GM12891 (cell line): ENCODE measurements around the gene CDYL.

Experiments
- DNase-seq: peaks from one replicate; pipeline ENCODE4 v3.0.0; 2011; ENCODE audit warnings: low spot score; ENCODE audit not compliant: insufficient read length
- FAIRE-seq: peaks from 2 replicates; lab custom pipeline; 2011; peaks lifted over from hg19 to GRCh38; lab: Jason Lieb, UNC
- PAX5 ChIP-seq: IDR thresholded peaks from 2 replicates; pipeline ENCODE4 v1.6.1; 2011; ENCODE audit warnings: low read length, moderate library complexity, mild to moderate bottlenecking; ENCODE audit not compliant: insufficient read depth, severe bottlenecking
- POLR2A ChIP-seq: IDR thresholded peaks from 2 replicates; pipeline ENCODE4 v1.6.1; 2011; ENCODE audit warnings: low read depth, low read length, control low read depth
- POLR2AphosphoS5 ChIP-seq: IDR thresholded peaks from 2 replicates; pipeline ENCODE4 v1.6.1; 2011; ENCODE audit warnings: low read depth, low read length, control low read depth
- POU2F2 ChIP-seq: IDR thresholded peaks from 2 replicates; pipeline ENCODE4 v1.6.1; 2011; ENCODE audit warnings: low read depth, mild to moderate bottlenecking, control low read depth, low read length, moderate library complexity
- SPI1 ChIP-seq: IDR thresholded peaks from 2 replicates; pipeline ENCODE4 v1.6.1; 2011; ENCODE audit warnings: low read depth, low read length, control low read depth
- TAF1 ChIP-seq: IDR thresholded peaks from 2 replicates; pipeline ENCODE4 v1.6.1; 2011; ENCODE audit warnings: low read depth, low read length, control low read depth

The CDYL gene

DNA sequence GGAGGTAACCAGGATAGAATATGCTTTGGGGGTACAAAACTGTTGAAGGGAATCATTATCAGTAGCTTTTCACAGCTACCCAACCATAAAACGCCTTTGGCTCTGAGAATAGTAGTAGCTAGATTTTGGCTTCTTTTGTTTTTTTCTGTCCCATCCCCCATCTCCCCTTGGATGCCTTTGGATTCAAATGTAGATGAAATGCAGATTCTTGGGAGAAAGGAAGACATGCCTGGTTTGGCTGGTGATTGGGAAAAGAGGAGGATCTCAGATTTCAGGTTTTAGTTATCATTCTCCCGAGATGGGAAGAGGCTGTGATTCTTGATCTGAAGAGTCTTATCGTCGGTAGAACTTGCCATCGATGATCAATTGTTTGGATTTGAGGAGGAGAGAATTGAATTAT is 3.5 kb upstream of the CDYL start:
- FAIRE-seq, result no peak
- TF ChIP-seq POLR2A (no peak), SPI1 (no peak), POLR2AphosphoS5 (no peak)
- no peak for DNase-seq

DNA sequence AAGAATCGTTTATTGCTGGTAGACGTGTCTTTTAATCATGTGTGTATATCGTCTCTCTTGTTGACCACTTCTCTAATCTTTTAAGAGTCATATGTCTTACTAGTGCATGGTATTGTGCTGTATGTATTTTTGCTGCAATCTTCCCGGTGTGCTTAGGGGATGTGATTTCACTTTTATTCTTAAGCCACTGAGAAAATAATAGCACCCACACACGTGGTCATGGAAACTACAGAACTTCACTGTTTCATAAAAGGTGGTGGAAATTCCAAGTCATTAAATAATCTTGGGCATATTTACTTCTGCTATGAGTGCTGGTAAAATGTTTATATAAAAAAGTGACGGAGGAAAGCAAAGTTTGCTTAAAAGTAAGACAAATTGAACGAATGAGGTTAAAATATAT is 3.0 kb upstream of the CDYL start:
- DNase-seq (no peak), FAIRE-seq (no peak)
- TF ChIP-seq POLR2AphosphoS5, result no peak
- no peak for TF ChIP-seq PAX5
- no peak for TF ChIP-seq POLR2A
- no peak for TF ChIP-seq SPI1
- TF ChIP-seq TAF1, result no peak
- no peak for TF ChIP-seq POU2F2

- FAIRE-seq (no peak), DNase-seq (no peak)
- no peak for TF ChIP-seq SPI1
- TF ChIP-seq PAX5, result no peak
- no peak for TF ChIP-seq POLR2AphosphoS5
- TF ChIP-seq TAF1, result no peak
- TF ChIP-seq POU2F2, result no peak
- no peak for TF ChIP-seq POLR2A
Measured at GRCh38 chr6:4774296-4774695, 1.9 kb upstream of the CDYL start.

DNA sequence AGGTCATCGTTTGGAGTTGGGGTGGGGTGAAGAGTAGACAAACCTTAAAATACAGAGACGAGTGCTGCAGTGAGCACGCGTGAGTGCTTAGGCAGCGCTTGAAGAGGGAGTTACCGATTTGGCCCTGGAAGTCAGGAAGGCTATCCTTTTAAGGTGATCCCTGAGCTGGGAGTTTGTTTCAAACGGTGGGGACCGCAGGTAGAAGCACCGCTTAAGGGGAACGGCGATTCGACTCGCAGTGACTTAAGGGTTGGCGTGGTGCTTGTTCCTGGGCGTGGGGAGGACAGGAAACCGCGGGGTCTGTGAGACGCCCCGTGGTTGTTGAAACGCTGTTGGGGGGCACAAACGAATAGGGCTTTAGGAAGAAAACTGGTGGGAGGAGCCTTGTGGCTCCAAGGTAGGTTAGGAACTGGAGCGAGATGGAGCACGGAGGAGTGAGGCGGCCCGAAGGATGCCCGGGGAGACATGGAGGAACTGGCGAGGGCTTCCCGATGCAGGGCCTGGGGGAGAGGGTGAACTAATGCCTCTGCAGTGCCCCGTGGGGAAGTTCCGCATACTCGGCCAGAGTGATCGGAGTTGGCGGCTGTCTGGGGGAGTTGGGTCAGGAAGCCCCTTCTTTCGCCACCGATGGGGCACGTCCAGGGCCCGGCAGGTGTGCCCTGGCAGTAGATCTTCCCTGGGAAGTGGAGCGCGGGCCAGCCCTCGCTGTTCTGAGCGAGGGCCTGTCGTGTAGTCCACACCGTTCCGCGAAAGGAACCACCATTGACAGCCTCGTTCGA is 1.3 kb upstream of the CDYL start:
- no peak for TF ChIP-seq SPI1
- TF ChIP-seq TAF1, result no peak
- TF ChIP-seq POLR2A, result no peak
- TF ChIP-seq POLR2AphosphoS5, result no peak
- TF ChIP-seq PAX5, result no peak
- TF ChIP-seq POU2F2, result no peak
- FAIRE-seq (no peak), DNase-seq (no peak)

- DNase-seq (peak; percentile 62), FAIRE-seq (peak; percentile 45)
- no peak for TF ChIP-seq TAF1
- no peak for TF ChIP-seq SPI1
- TF ChIP-seq POLR2A, result no peak
- TF ChIP-seq POU2F2, result no peak
- no peak for TF ChIP-seq PAX5
Measured at GRCh38 chr6:4775494-4776130, 592 bp upstream of the CDYL start.

DNA sequence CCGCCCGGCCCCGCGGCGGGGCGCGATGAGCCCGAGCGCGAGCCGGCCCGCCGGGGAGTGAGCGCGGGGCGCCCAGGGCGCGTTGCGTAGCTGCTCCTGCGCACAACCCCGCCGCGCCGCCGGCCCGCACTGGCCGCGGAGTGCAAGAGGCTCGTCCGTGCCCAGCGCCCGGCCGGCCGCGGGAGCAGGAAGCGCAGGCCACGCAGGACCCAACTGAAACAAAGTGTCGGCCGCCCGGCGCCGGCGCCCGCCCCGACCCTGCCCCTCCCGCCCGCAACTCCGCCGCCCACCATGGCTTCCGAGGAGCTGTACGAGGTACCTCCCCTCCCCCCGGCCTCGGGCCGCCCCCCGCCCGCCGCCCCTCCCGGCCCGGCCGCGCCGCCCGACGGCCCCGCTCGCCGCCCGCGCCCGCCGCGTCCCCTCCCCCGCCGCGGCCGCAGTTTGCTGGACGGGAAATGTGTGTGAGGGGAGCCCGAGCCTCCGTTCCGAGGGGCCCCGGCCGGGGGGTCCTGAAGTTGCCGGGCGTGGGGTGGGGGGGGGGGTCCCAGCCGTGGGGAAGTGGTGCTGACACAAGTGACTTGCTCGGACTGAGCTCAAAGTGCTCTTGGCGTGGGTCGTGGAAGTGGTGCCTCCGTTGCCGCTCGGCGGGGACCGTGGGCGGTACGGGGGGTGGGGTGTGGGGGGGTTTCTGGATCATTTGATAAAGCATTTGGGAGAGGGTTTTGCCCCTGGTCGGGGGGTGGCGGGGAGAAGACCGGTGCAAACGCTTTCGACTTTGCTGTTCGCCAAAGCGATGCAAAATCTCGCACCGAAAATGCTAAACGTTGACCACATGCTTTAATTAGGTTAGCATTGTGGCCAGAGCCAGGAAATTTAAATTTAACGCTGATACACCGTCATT is 539 bp downstream of the CDYL start:
- DNase-seq (peak; percentile 52), FAIRE-seq (peak; percentile 87)
- TF ChIP-seq POU2F2 (0 out of 2 replicates have a peak, but pooled peaks have one; percentile 52), PAX5 (no peak), POLR2AphosphoS5 (peak; percentile 75; the same call in 1 of the 2 replicates)

DNA sequence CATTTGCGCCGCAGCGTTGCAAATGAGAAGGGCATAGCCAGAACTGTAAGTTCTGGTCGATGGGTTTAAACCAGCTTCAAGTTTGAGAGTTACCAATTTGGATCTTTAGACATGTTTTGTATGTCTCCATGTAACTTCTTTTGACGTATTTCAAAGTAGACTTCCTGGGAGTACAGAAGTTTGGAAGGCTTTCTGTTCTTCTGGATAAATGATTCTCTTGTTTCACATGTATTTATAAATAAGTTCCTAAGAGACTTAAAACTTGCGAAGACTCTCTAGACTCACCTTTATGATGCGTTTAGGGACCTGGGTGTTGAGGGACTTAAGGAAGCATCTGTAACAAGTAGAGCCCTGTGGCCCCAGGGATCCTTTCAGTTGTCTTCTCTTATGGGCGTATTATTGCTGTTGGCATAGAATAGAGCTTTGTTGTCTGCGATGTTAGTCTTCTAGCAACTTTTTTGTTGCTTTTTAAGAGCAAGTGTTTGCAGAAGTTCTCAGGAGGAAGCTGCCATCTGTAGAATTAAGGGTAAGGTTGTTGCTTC is 1.3 kb downstream of the CDYL start:
- no peak for TF ChIP-seq PAX5
- TF ChIP-seq POU2F2, result no peak
- TF ChIP-seq SPI1, result no peak
- no peak for TF ChIP-seq POLR2A
- no peak for TF ChIP-seq POLR2AphosphoS5
- no peak for TF ChIP-seq TAF1
- no peak for DNase-seq
- no peak for FAIRE-seq

GRCh38 chr6:4778086-4778485 is 1.9 kb downstream of the CDYL start:
- no peak for DNase-seq
- peak; percentile 78 for FAIRE-seq
- TF ChIP-seq PAX5 (no peak), POLR2AphosphoS5 (no peak), SPI1 (no peak), POU2F2 (no peak), POLR2A (peak; percentile 40; the same call in 1 of the 2 replicates)

- no peak for TF ChIP-seq TAF1
- no peak for TF ChIP-seq POLR2A
- no peak for TF ChIP-seq POU2F2
- TF ChIP-seq POLR2AphosphoS5, result no peak
- no peak for TF ChIP-seq SPI1
- no peak for TF ChIP-seq PAX5
- no peak for FAIRE-seq
- no peak for DNase-seq
Measured at GRCh38 chr6:4780360-4780812, 4.2 kb downstream of the CDYL start.
